Astrocyte of the spinal cord (primary cell): ENCODE results near the gene MSLN.

Experiments
- DNase-seq: peaks from one replicate; pipeline ENCODE4 v3.0.0; 2011; ENCODE audit warnings: low read depth, low spot score
- H3K4me3 ChIP-seq: 2 replicates; pipeline ENCODE4 v1.5.1; 2011; ENCODE audit warnings: low read depth, mild to moderate bottlenecking, low read length, moderate library complexity
- CTCF ChIP-seq: IDR thresholded peaks from 2 replicates; pipeline ENCODE4 v1.5.1; 2012; ENCODE audit warnings: low read depth, mild to moderate bottlenecking, low read length, inconsistent platforms
- in situ Hi-C: cut with HindIII; loops from 2 replicates; pipeline ENCODE4 v1.10.0; 2017; ENCODE audit warnings: low sequenced_read_pairs

The MSLN gene

GRCh38 chr16:807347-808084, 47.0 kb downstream of the MSLN start:
- peak; percentile 90 for DNase-seq
- in situ Hi-C loops: no loop called here
- peak overlapping the region; percentile 71 for H3K4me3 ChIP-seq
- TF ChIP-seq CTCF: no peak

- no peak for DNase-seq
- H3K4me3 ChIP-seq: peak overlapping the region; percentile 60
- no peak for TF ChIP-seq CTCF
- in situ Hi-C loops: no loop called here
Observed at GRCh38 chr16:808085-808386, 47.5 kb downstream of the MSLN start.

GRCh38 chr16:813204-813915, 52.8 kb downstream of the MSLN start:
- H3K4me3 ChIP-seq: no peak overlapping the region
- in situ Hi-C loops: no loop called here
- DNase-seq: no peak
- TF ChIP-seq CTCF: peak; percentile 56

- no peak overlapping the region for H3K4me3 ChIP-seq
- in situ Hi-C loops: no loop called here
- TF ChIP-seq CTCF: no peak
- no peak for DNase-seq
Observed at GRCh38 chr16:813916-814412, 53.4 kb downstream of the MSLN start.

GRCh38 chr16:814974-815373, 54.4 kb downstream of the MSLN start:
- no peak overlapping the region for H3K4me3 ChIP-seq
- TF ChIP-seq CTCF: no peak
- peak; percentile 56 for DNase-seq
- in situ Hi-C loops: no loop called here

GRCh38 chr16:815861-816260, 55.3 kb downstream of the MSLN start:
- no peak for TF ChIP-seq CTCF
- no peak overlapping the region for H3K4me3 ChIP-seq
- in situ Hi-C loops: no loop called here
- no peak for DNase-seq
